T-helper 1 cell treated with Interleukin-12 subunit alpha and Interleukin-12 subunit beta and Interleukin-4 antibody, amounts not matched to agents 30 ng/mL and 1 ng/mL, for 36 hours (primary cell): ENCODE results near the gene USPL1. TPM values are rescaled to one million over a fixed set of nuclear protein-coding genes. Genes with fewer than 3 reads are reported as not detected.

ENCODE experiments used
- intact Hi-C: fragments of 100-400 bp; cut with micrococcal nuclease; formaldehyde crosslinking; loops from one replicate; pipeline ENCODE4 v1.15.1; 2024
- total RNA-seq: library from RNA; stranded (reverse); gene quantifications from 2 replicates; pipeline ENCODE4 v1.2.3, GENCODE V29; 2022

Gene USPL1
- total RNA-seq, 1 donor from 2014 or later = 21.5 TPM

DNA sequence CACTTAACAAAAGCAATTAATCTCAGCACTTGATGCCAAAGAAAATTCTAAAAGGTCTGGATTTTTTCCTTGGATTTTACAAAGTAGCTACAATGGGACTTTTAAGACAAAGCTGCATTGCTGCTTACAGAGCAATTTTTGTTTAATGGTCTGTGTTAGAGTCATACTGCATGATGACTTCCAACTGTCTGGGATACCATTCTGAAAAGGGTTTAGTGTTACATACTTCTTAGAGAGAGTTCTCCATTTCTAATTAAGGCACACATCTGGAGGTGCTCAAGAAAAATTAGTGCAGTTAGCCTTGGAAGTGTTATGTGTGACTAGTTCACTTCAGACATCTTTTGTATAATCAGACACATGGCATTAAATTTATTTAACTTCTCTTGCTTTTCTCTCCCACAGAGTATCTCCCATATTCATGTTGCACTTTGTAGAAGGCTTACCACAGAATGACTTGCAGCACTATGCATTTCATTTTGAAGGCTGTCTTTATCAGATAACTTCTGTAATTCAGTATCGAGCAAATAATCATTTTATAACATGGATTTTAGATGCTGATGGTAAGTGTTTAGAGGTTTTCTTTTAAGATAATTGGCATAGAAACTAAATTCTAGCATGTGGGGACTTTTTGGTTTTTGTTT lies 35.1 kb downstream of the USPL1 start:
- intact Hi-C loops = no loop called here

DNA sequence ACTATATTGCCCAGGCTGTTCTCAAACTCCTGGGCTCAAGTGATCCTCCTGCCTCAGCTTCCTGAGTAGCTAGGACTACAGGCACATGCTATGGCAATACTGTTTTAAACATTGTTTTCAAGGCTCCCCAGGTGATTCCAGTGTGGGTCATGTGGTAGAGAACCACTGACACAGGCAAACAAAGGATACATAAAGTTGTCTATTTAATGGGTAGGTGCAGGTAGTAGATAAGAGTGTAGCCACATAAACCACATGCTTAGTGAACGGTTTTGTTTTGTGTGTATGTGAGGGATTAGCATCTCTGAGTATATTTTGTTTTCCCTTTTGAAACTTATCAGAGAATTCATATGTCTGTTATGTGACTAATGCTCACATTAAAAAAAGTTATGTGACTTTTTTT lies 36.7 kb downstream of the USPL1 start:
- intact Hi-C loops = loop anchor here (1.0 to 2.0 kb wide), 5 partner anchors 19 to 90 kb away; partner anchors contain the start of gene USPL1

DNA sequence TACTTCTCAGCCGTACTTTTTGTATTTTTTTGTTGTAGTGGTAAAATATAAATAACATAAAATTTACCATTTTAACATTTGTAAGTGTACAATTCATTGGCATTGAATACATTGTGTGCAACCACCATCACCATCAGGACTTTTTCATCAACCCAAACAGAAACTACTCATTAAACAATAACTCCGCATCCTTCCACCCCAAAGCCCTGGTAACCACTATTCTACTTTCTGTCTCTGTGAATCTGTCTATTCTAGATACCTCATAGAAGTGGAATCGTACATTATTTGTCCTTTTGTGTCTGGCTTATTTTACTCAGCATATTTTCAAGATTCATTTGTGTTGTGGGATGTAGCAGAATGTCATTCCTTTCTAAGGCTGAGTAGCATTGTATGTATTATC lies 38.5 kb downstream of the USPL1 start:
- intact Hi-C loops = loop anchor here (1.0 kb wide), 1 partner anchor 79 kb away; the partner anchor contains the start of gene ALOX5AP

- intact Hi-C loops = no loop called here
These were observed 42.3 kb downstream of the USPL1 start for GRCh38 chr13:30659980-30660379.

GRCh38 chr13:30660796-30661195 lies 43.1 kb downstream of the USPL1 start:
- intact Hi-C loops = no loop called here

GRCh38 chr13:30664689-30665275 lies 47.1 kb downstream of the USPL1 start:
- intact Hi-C loops = no loop called here

GRCh38 chr13:30665638-30666037 lies 47.9 kb downstream of the USPL1 start:
- intact Hi-C loops = no loop called here

- intact Hi-C loops = no loop called here
These were observed 48.4 kb downstream of the USPL1 start for GRCh38 chr13:30666113-30666512.

- intact Hi-C loops = no loop called here
These were observed 49.3 kb downstream of the USPL1 start for GRCh38 chr13:30667014-30667413.

- intact Hi-C loops = no loop called here
These were observed 50.6 kb downstream of the USPL1 start for GRCh38 chr13:30668312-30668711.

DNA sequence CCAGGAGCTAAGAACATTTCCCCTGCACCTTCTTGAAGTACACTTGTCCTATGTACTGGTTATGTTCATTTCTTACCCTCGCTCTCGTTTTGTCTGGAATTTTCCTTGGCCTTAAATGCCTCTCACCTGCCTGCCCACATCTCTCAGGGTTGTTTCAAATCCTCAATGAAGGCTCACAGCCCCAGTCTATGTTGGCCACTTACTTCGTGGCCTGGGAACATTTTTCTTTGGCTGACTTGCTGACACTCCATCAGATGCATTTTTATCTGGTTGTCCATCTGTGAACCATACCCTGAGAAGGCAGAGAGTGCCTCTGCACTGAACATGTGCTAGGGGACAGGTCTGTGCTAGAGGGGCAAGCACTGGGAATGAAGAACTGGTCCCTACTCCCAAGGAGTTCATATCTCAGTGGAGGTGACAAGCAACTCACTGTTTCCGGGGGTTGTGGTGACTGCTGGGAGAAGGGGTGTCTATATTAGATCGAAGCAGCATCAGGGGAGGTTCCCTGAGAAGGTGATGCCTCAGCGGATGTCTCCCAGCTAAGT lies 53.6 kb downstream of the USPL1 start:
- intact Hi-C loops = no loop called here

DNA sequence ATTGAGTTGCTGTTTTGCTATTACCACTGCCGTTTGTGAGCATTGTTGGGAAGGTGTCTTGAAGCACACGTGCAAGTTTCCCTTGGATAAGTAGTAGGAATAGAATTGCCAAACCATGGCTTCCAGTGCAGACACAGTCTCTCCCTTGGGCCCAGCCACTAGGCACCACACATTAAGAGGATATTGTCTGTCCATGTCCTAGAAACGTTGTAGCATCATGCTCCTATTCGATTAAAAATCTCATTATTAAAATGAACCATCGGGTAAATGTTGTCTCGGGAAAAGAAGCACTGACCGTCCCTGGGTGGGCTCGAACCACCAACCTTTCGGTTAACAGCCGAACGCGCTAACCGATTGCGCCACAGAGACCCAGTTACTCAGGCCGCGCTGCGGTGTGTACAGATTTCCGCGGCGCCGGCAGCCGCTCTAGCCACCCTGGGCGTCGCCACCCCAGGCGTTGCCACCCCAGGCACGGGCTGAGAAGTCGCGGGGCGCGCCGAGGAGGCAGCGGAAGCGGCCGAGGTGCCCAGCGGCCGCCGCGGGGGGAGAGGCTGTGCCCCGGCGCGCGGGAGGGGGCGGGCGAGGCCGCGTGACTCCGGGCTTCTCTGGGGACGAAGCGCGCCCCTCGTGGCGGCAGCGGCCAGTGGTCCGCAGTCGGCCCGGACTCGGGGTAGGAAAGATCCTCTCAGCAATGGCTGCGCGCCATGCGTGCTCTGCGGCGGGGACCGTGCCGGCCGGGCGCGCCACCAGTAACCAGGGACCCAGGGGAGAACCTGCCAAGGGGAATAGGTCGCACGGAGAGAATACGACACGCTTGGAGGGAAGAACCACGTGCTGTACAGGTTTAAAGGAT lies 56.2 kb downstream of the USPL1 start:
- intact Hi-C loops = loop anchor here (1.0 to 2.0 kb wide), 9 partner anchors 20 to 487 kb away; partner anchors contain the start of genes ALOX5AP, HSPH1 and USPL1

- intact Hi-C loops = loop anchor here (2.0 kb wide), 3 partner anchors 19 to 485 kb away; partner anchors contain the start of gene HSPH1
These were observed 58.0 kb downstream of the USPL1 start for GRCh38 chr13:30675717-30676116.

GRCh38 chr13:30676672-30677071 lies 59.0 kb downstream of the USPL1 start:
- intact Hi-C loops = loop anchor here (2.0 kb wide), 1 partner anchor 18 kb away; no protein-coding TSS in a partner anchor

- intact Hi-C loops = loop anchor here (1.0 kb wide), 3 partner anchors 61 to 363 kb away; no protein-coding TSS in a partner anchor
These were observed 62.0 kb downstream of the USPL1 start for GRCh38 chr13:30679483-30680330.

DNA sequence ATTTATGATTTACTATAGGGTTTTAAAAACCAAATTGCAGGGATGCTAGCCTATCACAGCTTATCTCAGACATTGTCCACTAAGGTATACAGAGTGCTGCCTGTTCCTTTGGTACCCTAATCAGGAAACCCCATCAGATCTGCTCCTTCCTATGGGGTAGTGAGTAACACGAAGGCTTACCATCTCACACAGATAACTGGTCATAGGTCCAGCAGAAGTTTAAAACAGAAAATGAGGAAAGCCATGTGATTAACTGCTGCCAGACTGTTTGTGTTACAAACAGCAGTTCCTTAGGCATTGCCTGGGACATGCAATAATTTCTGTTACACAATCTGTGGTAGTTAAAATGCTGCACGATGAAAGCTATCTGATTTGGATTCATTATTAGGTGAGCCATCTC lies 64.1 kb downstream of the USPL1 start:
- intact Hi-C loops = no loop called here

- intact Hi-C loops = no loop called here
These were observed 67.7 kb downstream of the USPL1 start for GRCh38 chr13:30685320-30685859.

- intact Hi-C loops = no loop called here
These were observed 68.3 kb downstream of the USPL1 start for GRCh38 chr13:30685987-30686386.

DNA sequence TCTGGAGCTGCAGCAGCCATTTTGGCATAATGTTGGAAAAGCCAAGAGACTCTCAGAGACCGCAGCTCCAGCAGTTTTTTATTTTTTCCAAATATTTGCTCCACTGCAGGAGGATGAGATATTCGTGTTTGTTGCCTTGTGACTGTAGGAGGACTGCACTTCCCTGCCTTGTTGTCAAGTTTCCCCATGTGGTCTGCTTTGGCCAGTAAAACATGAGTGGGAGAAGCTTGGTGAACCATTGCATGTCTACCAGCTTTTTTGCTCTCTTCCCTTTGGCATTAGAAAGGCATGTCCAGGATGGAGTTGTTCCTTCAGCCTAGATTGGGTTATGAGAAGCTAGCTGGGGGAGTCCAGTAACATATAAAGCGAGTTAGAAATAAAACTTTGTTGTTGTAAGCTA lies 69.9 kb downstream of the USPL1 start:
- intact Hi-C loops = no loop called here

DNA sequence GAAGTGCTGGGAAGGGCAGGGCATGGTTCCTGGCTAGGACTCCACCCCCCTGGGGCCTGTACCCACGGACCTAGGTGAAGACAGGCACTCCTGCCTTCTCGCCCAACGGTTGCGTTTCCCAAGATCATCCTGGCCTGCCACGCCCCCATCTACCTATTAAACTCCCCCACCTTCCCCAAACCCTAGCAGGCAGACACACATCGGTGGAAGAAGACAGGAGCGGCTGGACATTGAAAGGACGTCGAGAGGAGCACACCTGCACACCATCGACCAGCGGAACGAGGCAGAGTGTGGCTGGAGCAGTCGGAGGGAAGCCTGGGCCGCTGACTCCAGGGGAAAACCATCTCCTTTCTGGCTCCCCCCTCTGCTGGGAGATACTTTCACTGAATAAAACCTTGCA lies 72.0 kb downstream of the USPL1 start:
- intact Hi-C loops = loop anchor here (2.0 kb wide), 1 partner anchor 51 kb away; no protein-coding TSS in a partner anchor
